RWPE1 (cell line): ENCODE results near the gene ARVCF.

Experiments
- CTCF ChIA-PET: fragments of 350-600 bp; sonication (Branson Sonifier 250); formaldehyde crosslinking; extraction: SDS; loops from one replicate; lab custom pipeline; 2021; lab: Yijun Ruan, JAX
- POLR2A ChIA-PET: fragments of 400-600 bp; formaldehyde crosslinking; extraction: SDS; loops from one replicate; lab custom pipeline; 2020; ENCODE audit warnings: antibody characterized with exemption; ENCODE audit not compliant: low non-redundant PET; lab: Yijun Ruan, JAX
- DNase-seq: peaks from one replicate; pipeline ENCODE4 v3.0.0; 2012; ENCODE audit warnings: low spot score
- H3K27ac ChIP-seq: fragments of 450-650 bp; 2 replicates; pipeline ENCODE4 v1.5.1; 2017
- TF ChIP-seq, protein P1 (sequence below): fragments of 450-650 bp; conservative IDR thresholded peaks from 2 replicates; pipeline ENCODE4 v1.5.1; 2017; ENCODE audit warnings: low read depth, mild to moderate bottlenecking

ARVCF gene

DNA sequence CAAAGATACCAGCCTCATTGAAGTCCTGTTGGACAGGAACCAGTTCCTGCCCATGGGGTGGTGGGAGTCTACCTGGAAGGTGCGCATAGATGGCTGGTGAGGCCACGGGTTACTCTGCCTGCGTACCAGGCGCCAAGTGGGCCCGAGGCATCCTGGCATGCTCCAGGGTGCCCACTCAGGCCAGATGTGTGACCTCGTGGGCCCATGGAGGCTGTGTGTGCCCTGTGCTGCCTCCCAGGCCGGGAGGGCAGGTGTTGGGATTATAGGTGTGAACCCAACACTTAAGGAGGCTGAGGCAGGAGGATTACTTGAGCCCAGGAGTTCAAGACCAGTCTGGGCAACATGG is 27.3 kb upstream of the ARVCF start:
- TF ChIP-seq, protein P1, sequence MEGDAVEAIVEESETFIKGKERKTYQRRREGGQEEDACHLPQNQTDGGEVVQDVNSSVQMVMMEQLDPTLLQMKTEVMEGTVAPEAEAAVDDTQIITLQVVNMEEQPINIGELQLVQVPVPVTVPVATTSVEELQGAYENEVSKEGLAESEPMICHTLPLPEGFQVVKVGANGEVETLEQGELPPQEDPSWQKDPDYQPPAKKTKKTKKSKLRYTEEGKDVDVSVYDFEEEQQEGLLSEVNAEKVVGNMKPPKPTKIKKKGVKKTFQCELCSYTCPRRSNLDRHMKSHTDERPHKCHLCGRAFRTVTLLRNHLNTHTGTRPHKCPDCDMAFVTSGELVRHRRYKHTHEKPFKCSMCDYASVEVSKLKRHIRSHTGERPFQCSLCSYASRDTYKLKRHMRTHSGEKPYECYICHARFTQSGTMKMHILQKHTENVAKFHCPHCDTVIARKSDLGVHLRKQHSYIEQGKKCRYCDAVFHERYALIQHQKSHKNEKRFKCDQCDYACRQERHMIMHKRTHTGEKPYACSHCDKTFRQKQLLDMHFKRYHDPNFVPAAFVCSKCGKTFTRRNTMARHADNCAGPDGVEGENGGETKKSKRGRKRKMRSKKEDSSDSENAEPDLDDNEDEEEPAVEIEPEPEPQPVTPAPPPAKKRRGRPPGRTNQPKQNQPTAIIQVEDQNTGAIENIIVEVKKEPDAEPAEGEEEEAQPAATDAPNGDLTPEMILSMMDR = no peak
- POLR2A ChIA-PET = no interaction called here
- DNase-seq = no peak
- H3K27ac ChIP-seq = no peak overlapping the region
- CTCF ChIA-PET = no interaction called here

DNA sequence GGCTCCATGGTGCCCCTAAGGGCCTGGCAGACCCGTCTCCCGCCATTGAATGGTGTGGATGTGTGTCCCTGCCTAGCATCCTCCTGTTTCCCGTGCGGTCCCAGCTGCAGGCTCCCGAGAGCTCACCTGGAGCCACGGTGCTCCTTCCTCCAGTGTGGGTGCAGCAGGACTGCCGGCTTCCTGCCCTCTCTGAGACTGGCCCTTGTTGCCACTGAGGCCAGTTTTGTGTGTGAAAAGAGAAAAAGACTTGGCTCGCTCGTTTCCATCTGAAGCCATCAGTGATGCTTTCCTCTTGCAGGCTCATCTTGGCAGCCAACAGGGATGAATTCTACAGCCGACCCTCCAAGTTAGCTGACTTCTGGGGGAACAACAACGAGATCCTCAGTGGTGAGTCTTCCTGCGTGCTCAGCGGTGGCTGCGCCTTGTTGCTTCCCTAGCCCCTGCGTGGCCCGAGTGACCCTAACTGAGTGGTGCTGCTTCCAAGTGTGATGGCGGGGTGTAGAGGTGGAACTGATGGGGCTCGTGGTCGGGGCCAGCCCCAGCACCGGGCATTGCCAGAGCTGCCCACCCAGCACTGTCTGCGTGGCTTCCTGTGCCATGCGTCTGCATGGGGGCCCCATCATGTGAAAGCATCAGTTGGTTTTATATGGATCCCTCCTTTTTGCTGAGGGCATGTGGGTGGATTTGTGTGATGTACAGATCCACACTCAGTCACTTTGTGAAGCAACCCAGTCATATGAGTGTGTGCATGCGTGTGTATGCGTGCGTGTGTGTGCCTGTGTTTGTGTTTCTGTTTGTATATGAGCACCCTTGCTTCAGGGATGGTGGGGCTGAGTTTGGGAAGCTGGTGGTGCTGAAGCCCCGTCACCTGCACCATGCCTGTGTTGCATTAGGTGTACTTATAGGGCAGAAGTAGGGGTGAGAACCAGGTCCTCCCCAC is 26.7 kb upstream of the ARVCF start:
- TF ChIP-seq, protein P1 = no peak
- POLR2A ChIA-PET = no interaction called here
- CTCF ChIA-PET = no interaction called here
- no peak overlapping the region for H3K27ac ChIP-seq
- DNase-seq = no peak

DNA sequence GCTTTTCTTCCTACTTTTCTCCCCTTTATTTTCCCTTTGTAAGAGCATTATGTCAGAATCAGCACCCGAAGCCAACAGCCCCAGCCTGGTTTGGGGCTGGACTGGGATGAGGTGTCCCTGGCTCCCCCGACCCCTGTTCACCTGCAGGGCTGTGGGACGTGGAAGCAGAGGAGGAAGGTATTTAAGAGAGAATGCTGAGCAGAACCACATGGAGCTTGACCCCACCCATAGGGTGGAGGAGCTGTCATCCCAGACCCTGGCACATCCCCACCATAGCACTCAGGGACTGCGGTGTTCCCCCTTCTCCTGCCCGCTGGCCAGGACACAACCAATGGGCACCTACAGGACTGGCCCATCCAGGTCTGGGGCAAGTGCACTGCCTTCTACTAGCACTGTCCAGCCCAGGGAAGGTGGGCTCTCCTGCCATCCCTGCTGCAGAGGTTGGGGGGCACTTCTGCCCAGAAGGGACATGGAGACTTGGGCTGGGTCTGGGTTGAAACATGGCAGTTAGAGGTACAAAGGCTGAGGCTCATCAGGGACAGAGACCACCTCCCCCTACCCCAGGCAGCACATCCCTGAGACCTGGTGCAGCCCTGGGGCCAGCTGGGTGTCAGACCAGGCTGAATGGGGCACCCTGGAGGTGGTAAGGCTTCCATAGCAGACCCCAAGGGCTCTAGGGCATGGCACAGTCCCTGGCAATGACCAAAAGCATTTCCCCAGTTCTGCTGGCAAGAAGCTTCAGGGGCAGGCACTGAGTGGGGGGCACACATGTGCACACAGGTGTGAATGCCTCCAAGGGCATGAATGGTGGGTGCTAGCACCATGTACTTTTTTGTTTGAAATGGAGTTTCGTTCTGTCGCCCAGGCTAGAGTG is 23.9 kb upstream of the ARVCF start:
- TF ChIP-seq, protein P1 = no peak
- ChIA-PET POLR2A (no interaction called here), CTCF (interaction anchor here (0.6 kb wide), 1 partner anchor 19 kb away, joined by 3 read pairs; no protein-coding TSS in a partner anchor)
- no peak for DNase-seq
- H3K27ac ChIP-seq = no peak overlapping the region

DNA sequence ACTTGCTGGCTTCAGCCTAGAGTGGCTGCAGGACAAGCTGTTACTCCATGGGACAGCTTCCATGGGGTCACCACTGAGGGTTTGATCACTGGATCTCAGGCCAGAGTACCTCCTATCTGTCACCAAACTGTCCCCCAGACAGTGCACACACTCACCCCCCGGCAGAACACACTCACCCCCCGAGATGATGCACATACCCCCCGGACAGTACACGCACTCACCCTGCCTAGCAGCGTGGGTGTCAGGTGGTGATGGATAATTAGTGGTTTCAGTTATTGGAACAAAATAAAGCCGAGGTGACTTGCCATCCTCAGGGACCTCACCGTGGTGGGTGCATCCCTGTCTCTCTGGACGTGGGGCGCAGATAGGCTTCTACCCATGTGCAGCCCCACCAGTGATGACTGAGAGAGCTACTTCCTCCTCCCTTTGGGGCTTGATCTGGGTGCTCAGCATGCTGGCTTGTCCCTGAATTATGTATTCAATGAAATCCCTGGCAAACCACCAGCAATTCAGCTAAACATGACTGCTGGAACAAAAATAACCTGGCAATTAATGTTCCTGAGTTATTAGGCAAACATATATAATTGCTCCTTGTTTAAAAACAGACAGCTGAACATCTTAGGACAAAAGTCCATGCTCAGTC is 23.2 kb upstream of the ARVCF start:
- DNase-seq = no peak

DNA sequence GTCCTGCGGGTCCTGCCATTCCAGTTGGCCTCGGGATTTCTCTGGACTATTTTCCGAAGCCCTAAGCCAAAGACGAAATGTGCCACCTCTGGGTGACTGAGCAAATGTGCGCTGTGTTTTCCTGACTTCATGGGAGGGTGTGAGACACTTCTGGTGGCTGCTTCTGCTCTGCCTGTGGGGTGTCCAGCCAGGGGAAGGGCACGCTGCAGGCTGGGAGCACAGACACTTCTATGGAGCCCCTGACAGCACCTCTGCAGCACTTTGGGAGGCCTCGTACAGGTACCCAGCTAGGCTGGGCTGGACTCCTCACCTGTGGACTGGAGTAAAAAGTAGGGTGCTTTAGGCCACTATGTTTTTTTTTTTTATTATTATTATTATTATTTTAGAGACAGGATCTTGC is 22.0 kb upstream of the ARVCF start:
- ChIA-PET POLR2A (no interaction called here), CTCF (no interaction called here)
- DNase-seq = no peak
- TF ChIP-seq, protein P1 = no peak
- no peak overlapping the region for H3K27ac ChIP-seq

More for the DNA sequence above, 23.2 kb upstream of the ARVCF start:
- ChIA-PET POLR2A (no interaction called here), CTCF (no interaction called here)
- TF ChIP-seq, protein P1 = no peak
- no peak overlapping the region for H3K27ac ChIP-seq

DNA sequence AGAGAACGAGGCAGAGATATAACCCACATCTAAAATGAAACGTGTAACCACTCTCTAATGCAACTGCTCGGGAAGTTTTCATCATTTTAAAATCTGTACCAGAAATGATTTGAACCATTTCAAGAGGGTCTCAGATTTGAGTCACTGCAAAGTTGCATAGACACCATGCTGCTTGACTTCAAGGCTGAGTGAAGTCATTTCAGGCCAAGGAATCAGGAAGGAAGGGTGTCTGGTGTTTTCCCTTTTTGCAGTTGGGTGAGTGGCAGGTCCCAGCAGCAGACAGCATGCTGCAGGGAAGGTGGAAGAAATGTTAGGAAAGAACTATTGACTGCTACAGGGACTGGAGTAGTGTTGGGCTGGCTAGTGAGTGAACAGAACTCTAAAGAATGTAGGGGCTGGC is 20.8 kb upstream of the ARVCF start:
- CTCF ChIA-PET = no interaction called here
- DNase-seq = no peak
- POLR2A ChIA-PET = no interaction called here
- no peak overlapping the region for H3K27ac ChIP-seq
- TF ChIP-seq, protein P1 = no peak
